ENCODE data around the gene DCAF12. TPM values are rescaled to one million over a fixed set of nuclear protein-coding genes. Genes with fewer than 3 reads are reported as not detected.

DCAF12 gene
- polyA plus RNA-seq, 1 of the 3 experiments (the other 2 are of a cell fraction): 20.8 TPM

GRCh38 chr9:34171753-34172535 is 45.4 kb upstream of the DCAF12 start:
- 96% methylated on average over 15 of the region's 15 CpGs for WGBS (ENCODE audit: low lambda C conversion rate)
- peaks cover 0 to 4% of the 10 kb centered on the region in 2 experiments; a peak in 1 of 4 replicates for H3K4me1 ChIP-seq (ENCODE audit: control insufficient read depth in 1 of 2, insufficient read depth in 2 of 2, low read depth in 1 of 2, low read length in 1 of 2)
- no peaks in the 10 kb centered on the region for H3K36me3 ChIP-seq (replicated peaks in 1 of 2; ENCODE audit: control insufficient read depth in 1 of 2, insufficient read depth in 2 of 2, low read length in 1 of 2)

More at GRCh38 chr9:34171753-34172535, 45.4 kb upstream of the DCAF12 start:
- H3K9me3 ChIP-seq: no peaks in the 10 kb centered on the region
- no peak overlapping the region for H3K4me2 ChIP-seq
- H3F3A ChIP-seq (replicated peaks; ENCODE audit: insufficient read depth): no peaks in the 10 kb centered on the region
- no peak for DNase-seq
- H3K79me2 ChIP-seq (ENCODE audit: insufficient read depth): no peaks in the 10 kb centered on the region
- POLR2A ChIA-PET: no interaction called here
- H4K20me1 ChIP-seq (ENCODE audit: insufficient read depth): no peaks in the 10 kb centered on the region
- H3K27me3 ChIP-seq (ENCODE audit: insufficient read depth): no peaks in the 10 kb centered on the region
- no peaks in the 10 kb centered on the region for H3K9me2 ChIP-seq
- TF ChIP-seq, protein P1, sequence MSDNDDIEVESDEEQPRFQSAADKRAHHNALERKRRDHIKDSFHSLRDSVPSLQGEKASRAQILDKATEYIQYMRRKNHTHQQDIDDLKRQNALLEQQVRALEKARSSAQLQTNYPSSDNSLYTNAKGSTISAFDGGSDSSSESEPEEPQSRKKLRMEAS (IDR thresholded peaks at IDR 0.05; ENCODE audit: low read depth): no peak
- TF ChIP-seq MEF2A (IDR thresholded peaks at IDR 0.05; ENCODE audit: borderline replicate concordance, low read depth) (no peak), IRF3 (IDR thresholded peaks at IDR 0.05; ENCODE audit: low read depth, low read length) (no peak), RAD21 (IDR thresholded peaks at IDR 0.05; ENCODE audit: low read length) (no peak), RCOR1 (IDR thresholded peaks at IDR 0.05; ENCODE audit: low read length) (no peak), FOXM1 (IDR thresholded peaks at IDR 0.05; ENCODE audit: low read depth) (no peak), MXI1 (IDR thresholded peaks at IDR 0.05; ENCODE audit: low read depth, low read length) (no peak), EZH2phosphoT487 (IDR thresholded peaks at IDR 0.05; ENCODE audit: borderline replicate concordance, low read depth) (no peak), USF1 (IDR thresholded peaks at IDR 0.05; ENCODE audit: borderline replicate concordance, low read depth) (no peak), TAF1 (IDR thresholded peaks at IDR 0.05; ENCODE audit: borderline replicate concordance, low read depth, low read length) (no peak), TEAD4 (IDR thresholded peaks at IDR 0.05; ENCODE audit: borderline replicate concordance, insufficient read depth) (no peak), SMC3 (IDR thresholded peaks at IDR 0.05; ENCODE audit: low read depth, low read length) (no peak), EP300 (IDR thresholded peaks at IDR 0.05; ENCODE audit: borderline replicate concordance in 1 of 2, low read depth in 1 of 2, low read length in 1 of 2) (no peak)
- TF ChIP-seq, protein P2, sequence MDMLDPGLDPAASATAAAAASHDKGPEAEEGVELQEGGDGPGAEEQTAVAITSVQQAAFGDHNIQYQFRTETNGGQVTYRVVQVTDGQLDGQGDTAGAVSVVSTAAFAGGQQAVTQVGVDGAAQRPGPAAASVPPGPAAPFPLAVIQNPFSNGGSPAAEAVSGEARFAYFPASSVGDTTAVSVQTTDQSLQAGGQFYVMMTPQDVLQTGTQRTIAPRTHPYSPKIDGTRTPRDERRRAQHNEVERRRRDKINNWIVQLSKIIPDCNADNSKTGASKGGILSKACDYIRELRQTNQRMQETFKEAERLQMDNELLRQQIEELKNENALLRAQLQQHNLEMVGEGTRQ (IDR thresholded peaks at IDR 0.05; ENCODE audit: borderline replicate concordance, low read depth, low read length): no peak
- TF ChIP-seq, protein P3, sequence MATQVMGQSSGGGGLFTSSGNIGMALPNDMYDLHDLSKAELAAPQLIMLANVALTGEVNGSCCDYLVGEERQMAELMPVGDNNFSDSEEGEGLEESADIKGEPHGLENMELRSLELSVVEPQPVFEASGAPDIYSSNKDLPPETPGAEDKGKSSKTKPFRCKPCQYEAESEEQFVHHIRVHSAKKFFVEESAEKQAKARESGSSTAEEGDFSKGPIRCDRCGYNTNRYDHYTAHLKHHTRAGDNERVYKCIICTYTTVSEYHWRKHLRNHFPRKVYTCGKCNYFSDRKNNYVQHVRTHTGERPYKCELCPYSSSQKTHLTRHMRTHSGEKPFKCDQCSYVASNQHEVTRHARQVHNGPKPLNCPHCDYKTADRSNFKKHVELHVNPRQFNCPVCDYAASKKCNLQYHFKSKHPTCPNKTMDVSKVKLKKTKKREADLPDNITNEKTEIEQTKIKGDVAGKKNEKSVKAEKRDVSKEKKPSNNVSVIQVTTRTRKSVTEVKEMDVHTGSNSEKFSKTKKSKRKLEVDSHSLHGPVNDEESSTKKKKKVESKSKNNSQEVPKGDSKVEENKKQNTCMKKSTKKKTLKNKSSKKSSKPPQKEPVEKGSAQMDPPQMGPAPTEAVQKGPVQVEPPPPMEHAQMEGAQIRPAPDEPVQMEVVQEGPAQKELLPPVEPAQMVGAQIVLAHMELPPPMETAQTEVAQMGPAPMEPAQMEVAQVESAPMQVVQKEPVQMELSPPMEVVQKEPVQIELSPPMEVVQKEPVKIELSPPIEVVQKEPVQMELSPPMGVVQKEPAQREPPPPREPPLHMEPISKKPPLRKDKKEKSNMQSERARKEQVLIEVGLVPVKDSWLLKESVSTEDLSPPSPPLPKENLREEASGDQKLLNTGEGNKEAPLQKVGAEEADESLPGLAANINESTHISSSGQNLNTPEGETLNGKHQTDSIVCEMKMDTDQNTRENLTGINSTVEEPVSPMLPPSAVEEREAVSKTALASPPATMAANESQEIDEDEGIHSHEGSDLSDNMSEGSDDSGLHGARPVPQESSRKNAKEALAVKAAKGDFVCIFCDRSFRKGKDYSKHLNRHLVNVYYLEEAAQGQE (IDR thresholded peaks at IDR 0.05; ENCODE audit: low read depth, low read length): no peak
- no peak overlapping the region for H2AFZ ChIP-seq (ENCODE audit: low read depth)
- CTCF ChIA-PET: interaction anchor here (1.8 kb wide), 1 partner anchor 81 kb away, joined by 6 read pairs; no protein-coding TSS in a partner anchor
- H3K9ac ChIP-seq: no peak overlapping the region
- no peak overlapping the region for H3K27ac ChIP-seq (ENCODE audit: low read depth in 2 of 2, low read length in 1 of 2)
- no peak overlapping the region for H3K4me3 ChIP-seq (ENCODE audit: low read depth in 2 of 2, low read length in 1 of 2)

All from SK-N-SH (cell line).